H9 (cell line): ENCODE measurements around the gene TTC28. TPM values are rescaled to one million over a fixed set of nuclear protein-coding genes. Genes with fewer than 3 reads are reported as not detected.

Experiments used
- DNase-seq: peaks from one replicate; pipeline ENCODE4 v3.0.0-alpha.2; 2017
- H2AFZ ChIP-seq: one replicate; pipeline ENCODE4 v1.6.1; 2013; ENCODE audit warnings: mild to moderate bottlenecking, low read length, control low read depth, moderate library complexity
- H2AK5ac ChIP-seq: 2 replicates; pipeline ENCODE4 v1.6.1; 2013; ENCODE audit warnings: low read length, control low read depth, mixed read lengths; ENCODE audit not compliant: insufficient read length
- H2BK120ac ChIP-seq: one replicate; pipeline ENCODE4 v1.6.1; 2013; ENCODE audit warnings: low read depth, mild to moderate bottlenecking, low read length, control low read depth, inconsistent platforms; ENCODE audit not compliant: poor library complexity, severe bottlenecking
- H2BK12ac ChIP-seq: 2 replicates; pipeline ENCODE4 v1.6.1; 2013; ENCODE audit warnings: low read length, control low read depth, mixed read lengths, low read depth; ENCODE audit not compliant: insufficient read length
- H2BK15ac ChIP-seq: 2 replicates; pipeline ENCODE4 v1.6.1; 2013; ENCODE audit warnings: low read depth, low read length, control low read depth
- H2BK20ac ChIP-seq: one replicate; pipeline ENCODE4 v1.6.1; 2013; ENCODE audit warnings: low read depth, mild to moderate bottlenecking, low read length, control low read depth, inconsistent platforms; ENCODE audit not compliant: poor library complexity, severe bottlenecking
- H2BK5ac ChIP-seq: 2 replicates; pipeline ENCODE4 v1.6.1; 2013; ENCODE audit warnings: low read length, control low read depth, mixed read lengths; ENCODE audit not compliant: insufficient read length
- H3K14ac ChIP-seq: 2 replicates; pipeline ENCODE4 v1.6.1; 2013; ENCODE audit warnings: low read length, control low read depth; ENCODE audit not compliant: insufficient read depth
- H3K18ac ChIP-seq: 2 replicates; pipeline ENCODE4 v1.6.1; 2013; ENCODE audit warnings: low read depth, mild to moderate bottlenecking, mixed read lengths, low read length, control low read depth; ENCODE audit not compliant: insufficient read length
- H3K23ac ChIP-seq: 2 replicates; pipeline ENCODE4 v1.6.1; 2013; ENCODE audit warnings: low read length, control low read depth, mixed read lengths, low read depth; ENCODE audit not compliant: insufficient read length
- H3K23me2 ChIP-seq: 2 replicates; pipeline ENCODE4 v1.6.1; 2013; ENCODE audit warnings: low read depth, mild to moderate bottlenecking, mixed read lengths, low read length, control low read depth; ENCODE audit not compliant: insufficient read length, poor library complexity, severe bottlenecking
- H3K27ac ChIP-seq: 2 replicates; pipeline ENCODE4 v1.5.1; 2013; ENCODE audit warnings: low read length, control low read depth, mixed read lengths, low read depth; ENCODE audit not compliant: insufficient read length
- H3K27me3 ChIP-seq: 2 replicates; pipeline ENCODE4 v1.6.1; 2013; ENCODE audit warnings: low read length, control low read depth, inconsistent platforms; ENCODE audit not compliant: insufficient read depth
- H3K4ac ChIP-seq: 2 replicates; pipeline ENCODE4 v1.6.1; 2013; ENCODE audit warnings: low read depth, mild to moderate bottlenecking, control low read depth, inconsistent platforms, low read length, moderate library complexity
- H3K4me1 ChIP-seq: 2 replicates; pipeline ENCODE4 v1.6.1; 2013; ENCODE audit warnings: low read length, control low read depth, inconsistent platforms; ENCODE audit not compliant: insufficient read depth
- H3K4me2 ChIP-seq: 2 replicates; pipeline ENCODE4 v1.6.1; 2013; ENCODE audit warnings: low read length, control low read depth, mixed read lengths; ENCODE audit not compliant: insufficient read length, insufficient read depth
- H3K56ac ChIP-seq: 2 replicates; pipeline ENCODE4 v1.6.1; 2013; ENCODE audit warnings: low read depth, mild to moderate bottlenecking, mixed read lengths, low read length, control low read depth; ENCODE audit not compliant: insufficient read length
- H3K79me1 ChIP-seq: 2 replicates; pipeline ENCODE4 v1.6.1; 2013; ENCODE audit warnings: low read depth, mild to moderate bottlenecking, moderate library complexity, low read length, control low read depth, inconsistent platforms; ENCODE audit not compliant: insufficient read depth, poor library complexity, severe bottlenecking
- H3K79me2 ChIP-seq: 2 replicates; pipeline ENCODE4 v1.6.1; 2013; ENCODE audit warnings: low read length, control low read depth, inconsistent platforms; ENCODE audit not compliant: insufficient read depth
- H3K9ac ChIP-seq: 2 replicates; pipeline ENCODE4 v1.6.1; 2013; ENCODE audit warnings: low read length, control low read depth, mixed read lengths; ENCODE audit not compliant: insufficient read length; ENCODE audit errors: extremely low read depth
- H3K9me3 ChIP-seq: one replicate; pipeline ENCODE4 v1.6.1; 2013; ENCODE audit warnings: low read depth, low read length, inconsistent platforms; ENCODE audit not compliant: control insufficient read depth
- H3T11ph ChIP-seq: one replicate; pipeline ENCODE4 v1.6.1; 2013; ENCODE audit warnings: mild to moderate bottlenecking, low read length, control low read depth, inconsistent platforms
- H4K20me1 ChIP-seq: one replicate; pipeline ENCODE4 v1.6.1; 2013; ENCODE audit not compliant: control insufficient read depth, insufficient read length, insufficient read depth
- H4K5ac ChIP-seq: 2 replicates; pipeline ENCODE4 v1.6.1; 2013; ENCODE audit warnings: low read depth, mild to moderate bottlenecking, mixed read lengths, low read length, control low read depth; ENCODE audit not compliant: insufficient read length
- H4K8ac ChIP-seq: replicated peaks from 2 replicates; pipeline ENCODE4 v1.6.1; 2013; ENCODE audit warnings: low read length, control low read depth, mixed read lengths, low read depth; ENCODE audit not compliant: insufficient read length
- H4K91ac ChIP-seq: 2 replicates; pipeline ENCODE4 v1.6.1; 2013; ENCODE audit warnings: low read depth, mild to moderate bottlenecking, moderate library complexity, mixed read lengths, low read length, control low read depth; ENCODE audit not compliant: insufficient read length
- H3K27ac Mint-ChIP-seq, 3 experiments: 2 replicates in 2 of 3; 3 replicates in 1 of 3; pipeline ENCODE4 v1.8.0; 2020 to 2021; ENCODE audit warnings: mixed read lengths in 3 of 3, mild to moderate bottlenecking in 1 of 3, moderate library complexity in 1 of 3
- H3K27me3 Mint-ChIP-seq: 2 replicates; pipeline ENCODE4 v1.8.0; 2021; ENCODE audit warnings: low read depth, mild to moderate bottlenecking, moderate library complexity, mixed read lengths
- H3K36me3 Mint-ChIP-seq, 3 experiments: 2 replicates in 2 of 3; 3 replicates in 1 of 3; pipeline ENCODE4 v1.8.0; 2020 to 2021; ENCODE audit warnings: low read depth in 3 of 3, mixed read lengths in 3 of 3; ENCODE audit not compliant: insufficient read depth in 1 of 3
- H3K4me1 Mint-ChIP-seq, 2 experiments: 2 replicates each; pipeline ENCODE4 v1.8.0; 2020; ENCODE audit warnings: mixed read lengths in 2 of 2
- H3K4me3 Mint-ChIP-seq, 2 experiments: 2 replicates in 1 of 2; 3 replicates in 1 of 2; pipeline ENCODE4 v1.8.0; 2020 to 2021; ENCODE audit warnings: mild to moderate bottlenecking in 2 of 2, mixed read lengths in 2 of 2, moderate library complexity in 1 of 2
- H3K9me3 Mint-ChIP-seq, 2 experiments: 2 replicates in 1 of 2; 3 replicates in 1 of 2; pipeline ENCODE4 v1.8.0; 2020; ENCODE audit warnings: mild to moderate bottlenecking in 2 of 2, mixed read lengths in 2 of 2, moderate library complexity in 1 of 2
- CTCF ChIP-seq: fragments of 200-600 bp; sonication (generic); conservative IDR thresholded peaks from 3 replicates; pipeline ENCODE4 v1.8.0; 2021; ENCODE audit warnings: antibody characterized with exemption, mild to moderate bottlenecking
- WGBS: extraction: QIAGEN DNeasy Blood & Tissue Kit; methylation state at CpG from one replicate; pipeline ENCODE4 v1.1.7; 2013; ENCODE audit warnings: missing lambda C conversion rate, low lambda C conversion rate, mixed read lengths; ENCODE audit not compliant: insufficient read length; ENCODE audit errors: extremely low coverage; 5-methylcytosine and 5-hydroxymethylcytosine counted together
- total RNA-seq: library from RNA; stranded (reverse); gene quantifications from 2 replicates; pipeline ENCODE4 v1.2.1, GENCODE V29; 2021

TTC28 gene
- total RNA-seq, 1 experiment from 2014 or later, result 13.6 TPM

DNA sequence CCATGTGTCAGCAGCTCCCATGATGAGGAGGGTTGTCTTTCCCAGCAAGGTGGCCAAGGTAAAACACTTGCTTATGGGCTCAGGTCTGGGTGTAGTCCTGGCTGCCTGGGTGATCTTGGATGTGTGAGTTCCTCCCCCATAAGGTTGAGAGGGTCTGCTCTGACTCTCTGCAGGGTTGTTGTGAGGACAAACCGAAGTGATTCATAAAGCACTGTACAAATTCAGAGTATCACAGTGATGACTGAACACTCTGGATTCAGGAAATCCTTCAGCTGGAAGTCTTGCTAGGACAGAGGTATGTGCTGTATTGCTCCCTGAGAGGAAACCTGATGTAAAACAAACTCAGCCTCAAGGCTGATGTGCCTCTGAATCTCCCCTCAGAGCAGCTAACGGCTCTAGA is 539.7 kb downstream of the TTC28 start:
- Histone ChIP-seq H2AK5ac (no peak overlapping the region), H3K23me2 (no peaks in the 10 kb centered on the region), H4K5ac (no peak overlapping the region), H3K4me1 (peaks cover 8% of the 10 kb centered on the region), H3K27ac (no peak overlapping the region), H2AFZ (no peak overlapping the region), H4K91ac (no peak overlapping the region), H2BK5ac (no peak overlapping the region), H4K8ac (no peak overlapping the region), H2BK12ac (no peak overlapping the region), H3K18ac (no peak overlapping the region), H4K20me1 (no peaks in the 10 kb centered on the region), H3K9me3 (no peaks in the 10 kb centered on the region), H3K27me3 (no peaks in the 10 kb centered on the region), H2BK120ac (no peak overlapping the region), H3K9ac (no peak overlapping the region), H2BK15ac (no peak overlapping the region), H3K79me2 (no peaks in the 10 kb centered on the region), H3K4me2 (no peak overlapping the region), H3K79me1 (no peaks in the 10 kb centered on the region), H3K4ac (no peak overlapping the region), H3K23ac (no peak overlapping the region), H3K56ac (no peak overlapping the region), H2BK20ac (no peak overlapping the region), H3K14ac (no peak overlapping the region), H3T11ph (no peak overlapping the region)
- peaks cover 33 to 38% of the 10 kb centered on the region in 2 experiments for H3K4me1 Mint-ChIP-seq
- peak overlapping the region in 1 of 3 experiments; percentile 88; a peak in 1 of 7 replicates for H3K27ac Mint-ChIP-seq
- TF ChIP-seq CTCF, result no peak
- peaks cover 0 to under 1% (median under 1%) of the 10 kb centered on the region in 3 experiments; a peak in 3 of 7 replicates for H3K36me3 Mint-ChIP-seq
- no peak overlapping the region for H3K4me3 Mint-ChIP-seq
- H3K9me3 Mint-ChIP-seq, result peaks cover 0 to under 1% of the 10 kb centered on the region in 2 experiments; a peak in 1 of 5 replicates
- WGBS, result no CpG with 5 or more reads among the region's 2 CpGs
- DNase-seq, result no peak
- H3K27me3 Mint-ChIP-seq, result no peaks in the 10 kb centered on the region
